K562 (cell line): ENCODE results near the gene C19orf85. TPM values are rescaled to one million over a fixed set of nuclear protein-coding genes. Genes with fewer than 3 reads are reported as not detected.

Source experiments
- ASH1L ChIP-seq: fragments of 450-650 bp; IDR thresholded peaks from 2 replicates; pipeline ENCODE4 v1.6.1; 2018; ENCODE audit warnings: borderline replicate concordance, mild to moderate bottlenecking, low read depth; ENCODE audit not compliant: partially characterized antibody
- BHLHE40 ChIP-seq: IDR thresholded peaks from 2 replicates; pipeline ENCODE4 v1.6.1; 2011; ENCODE audit warnings: low read length, improper control_type of control experiment
- CHD4 ChIP-seq: fragments of 200-600 bp; sonication (generic); IDR thresholded peaks from 3 replicates; pipeline ENCODE4 v1.6.1; 2012; ENCODE audit warnings: low read depth, mild to moderate bottlenecking, mixed read lengths, low read length, inconsistent platforms; ENCODE audit not compliant: insufficient read depth, insufficient replicate concordance, poor library complexity, severe bottlenecking
- CREB1 ChIP-seq, 2 experiments: sonication (generic) in 1 of 2; formaldehyde crosslinking in 1 of 2; IDR thresholded peaks; 2 replicates each; pipeline versions ENCODE4 v1.6.1 to v1.8.0; 2012 to 2022; ENCODE audit warnings: inconsistent platforms in 1 of 2, mild to moderate bottlenecking in 1 of 2, missing genetic modification reagents in 1 of 2, moderate library complexity in 1 of 2
- DPF2 ChIP-seq: fragments of 450-650 bp; IDR thresholded peaks from 2 replicates; pipeline ENCODE4 v1.6.1; 2016
- E2F6 ChIP-seq, 2 experiments: IDR thresholded peaks; 2 replicates each; pipeline ENCODE4 v1.6.1; 2011; ENCODE audit warnings: borderline replicate concordance in 1 of 2, control low read depth in 1 of 2, low read depth in 1 of 2, low read length in 1 of 2, mild to moderate bottlenecking in 1 of 2, mixed read lengths in 1 of 2, moderate library complexity in 1 of 2; ENCODE audit not compliant: insufficient read depth in 1 of 2, insufficient read length in 1 of 2, poor library complexity in 1 of 2, severe bottlenecking in 1 of 2; ENCODE audit errors: extremely low read depth in 1 of 2
- ELF1 ChIP-seq: fragments of 200-800 bp; sonication (Bioruptor generic); IDR thresholded peaks from 2 replicates; pipeline ENCODE4 v1.6.1; 2016; ENCODE audit warnings: missing genetic modification characterization, missing compliant biosample characterization
- ETV6 ChIP-seq, 3 experiments: fragments of 150-350 bp in 1 of 3; sonication (generic) in 1 of 3; formaldehyde crosslinking in 1 of 3; IDR thresholded peaks; 2 replicates each; pipeline versions ENCODE4 v1.6.1 to v1.8.0; 2014 to 2022; ENCODE audit warnings: borderline replicate concordance in 2 of 3, low read depth in 2 of 3, antibody characterized with exemption in 1 of 3, low read length in 1 of 3, mild to moderate bottlenecking in 1 of 3, missing genetic modification reagents in 1 of 3
- MBD2 ChIP-seq: sonication (generic); IDR thresholded peaks from 2 replicates; pipeline ENCODE4 v1.6.1; 2016; ENCODE audit warnings: low read depth, borderline replicate concordance
- MIER1 ChIP-seq: fragments of 450-650 bp; IDR thresholded peaks from 2 replicates; pipeline ENCODE4 v1.6.1; 2016; ENCODE audit warnings: antibody characterized with exemption, mild to moderate bottlenecking, low read depth
- MTA3 ChIP-seq: fragments of 450-650 bp; formaldehyde crosslinking; IDR thresholded peaks from 2 replicates; pipeline ENCODE4 v1.6.1; 2017; ENCODE audit warnings: mild to moderate bottlenecking, borderline replicate concordance
- NELFE ChIP-seq: IDR thresholded peaks from 2 replicates; pipeline ENCODE4 v1.6.1; 2011; ENCODE audit warnings: mild to moderate bottlenecking; ENCODE audit not compliant: insufficient read depth, insufficient read length
- NRF1 ChIP-seq, 2 experiments: fragments of 450-650 bp; IDR thresholded peaks in 1 of 2; conservative IDR thresholded peaks in 1 of 2; 2 replicates each; pipeline ENCODE4 v1.6.1; 2014; ENCODE audit warnings: mild to moderate bottlenecking in 2 of 2
- PRMT5 ChIP-seq: sonication (generic); formaldehyde crosslinking; IDR thresholded peaks from 2 replicates; pipeline ENCODE4 v1.5.0; 2020; ENCODE audit warnings: missing genetic modification reagents
- SRF ChIP-seq, 2 experiments: fragments of 250-450, 450-650 bp in 1 of 2; sonication (Bioruptor Pico) in 1 of 2; sonication (generic) in 1 of 2; formaldehyde crosslinking; IDR thresholded peaks; 2 replicates each; pipeline versions ENCODE4 v1.5.0 to v1.5.1; 2020 to 2022; ENCODE audit warnings: mild to moderate bottlenecking in 1 of 2, missing genetic modification reagents in 1 of 2
- TEAD1 ChIP-seq, 2 experiments: fragments of 450-650 bp in 1 of 2; sonication (generic) in 1 of 2; formaldehyde crosslinking; IDR thresholded peaks; 2 replicates each; pipeline versions ENCODE4 v1.4.0 to v1.8.0; 2020 to 2022; ENCODE audit warnings: mild to moderate bottlenecking in 2 of 2, missing genetic modification reagents in 1 of 2
- TFE3 ChIP-seq: fragments of 450-650 bp; formaldehyde crosslinking; IDR thresholded peaks from 2 replicates; pipeline ENCODE4 v1.4.0; 2020; ENCODE audit warnings: mild to moderate bottlenecking, mixed read lengths
- ZBTB49 ChIP-seq: sonication (generic); formaldehyde crosslinking; IDR thresholded peaks from 2 replicates; pipeline ENCODE4 v1.8.0; 2022; ENCODE audit warnings: missing genetic modification reagents, mild to moderate bottlenecking, borderline replicate concordance
- ZNF695 ChIP-seq: fragments of 450-650 bp; formaldehyde crosslinking; IDR thresholded peaks from 2 replicates; pipeline ENCODE4 v1.4.0; 2020; ENCODE audit warnings: mild to moderate bottlenecking, moderate library complexity
- ZZZ3 ChIP-seq: fragments of 450-650 bp; IDR thresholded peaks from 2 replicates; pipeline ENCODE4 v1.6.1; 2016; ENCODE audit warnings: antibody characterized with exemption, mild to moderate bottlenecking, moderate library complexity
- polyA plus RNA-seq, 8 experiments: library from polyadenylated mRNA; depleted of rRNA in 4 of 8; stranded (reverse) in 5 of 8; unstranded in 3 of 8; fragments of >200 nt; fragmentation: Nextera tagmentation in 2 of 8; fragmentation: Illumina TruSeq in 1 of 8; extraction: Ambion mirVana in 2 of 8; extraction: Trizol in 1 of 8; gene quantifications; 2 replicates each; pipeline versions ENCODE4 v1.2.1 to v1.2.3, GENCODE V29; 2011 to 2014; ENCODE audit warnings: inconsistent platforms in 1 of 8, missing spikeins in 1 of 8
- total RNA-seq, 7 experiments: library from RNA; depleted of rRNA in 6 of 7; stranded (reverse); fragments of >200 nt in 6 of 7; fragmentation: Illumina TruSeq in 2 of 7; extraction: Trizol in 2 of 7; gene quantifications; 2 replicates each; pipeline versions ENCODE4 v1.2.1 to v1.2.3, GENCODE V29; 2011 to 2021; ENCODE audit warnings: low replicate concordance in 1 of 7

C19orf85 gene
- total and polyA plus RNA-seq, 9 of the 15 experiments (the other 6 are each of a cell fraction or from before 2014, with no cell fraction given) = not detected

- TF ChIP-seq ASH1L = peak; percentile 73
- no peak for TF ChIP-seq ETV6 (IDR thresholded peaks at IDR 0.05; ENCODE audit: borderline replicate concordance in 1 of 2, low read depth in 2 of 2, low read length in 1 of 2)
- peak; percentile 100 for TF ChIP-seq ETV6 (CRISPR knock-in tag; IDR thresholded peaks at IDR 0.05; ENCODE audit: borderline replicate concordance)
- peak; percentile 37; the same call in 1 of the 2 replicates for TF ChIP-seq TFE3 (CRISPR knock-in tag)
- peak in 1 of 2 experiments; percentile 98; a peak in 2 of 4 replicates for TF ChIP-seq TEAD1 (CRISPR knock-in tag; IDR thresholded peaks at IDR 0.05)
- peak; percentile 97 to 100 for TF ChIP-seq E2F6 (IDR thresholded peaks at IDR 0.05; ENCODE audit: borderline replicate concordance in 1 of 2, extremely low read depth in 1 of 2, insufficient read depth in 1 of 2, insufficient read length in 1 of 2, low read depth in 1 of 2, low read length in 1 of 2, poor library complexity in 1 of 2, severe bottlenecking in 1 of 2)
- no peak for TF ChIP-seq ZZZ3
- TF ChIP-seq ZBTB49 (CRISPR knock-in tag) = peak; percentile 99
- TF ChIP-seq SRF (CRISPR knock-in tag; IDR thresholded peaks at IDR 0.05) = peak in 1 of 2 experiments; percentile 68; a peak in 1 of 4 replicates
- no peak for TF ChIP-seq CHD4
- TF ChIP-seq BHLHE40 = peak; percentile 92
- peak; percentile 54; the same call in 1 of the 2 replicates for TF ChIP-seq MTA3
- peak; percentile 98 for TF ChIP-seq NRF1 (conservative IDR thresholded peaks at IDR 0.05 in 1 of 2, IDR thresholded peaks at IDR 0.05 in 1 of 2)
- no peak for TF ChIP-seq NELFE
- TF ChIP-seq MBD2 = peak; percentile 42; the same call in 1 of the 2 replicates
- peak; percentile 29; the same call in 1 of the 2 replicates for TF ChIP-seq MIER1
- TF ChIP-seq ZNF695 (CRISPR knock-in tag) = no peak
- TF ChIP-seq ELF1 (tag) = peak; percentile 88
- peak; percentile 36; the same call in 1 of the 2 replicates for TF ChIP-seq DPF2
- TF ChIP-seq PRMT5 (CRISPR knock-in tag) = peak; percentile 95
- TF ChIP-seq CREB1 (IDR thresholded peaks at IDR 0.05) = peak; percentile 94
- TF ChIP-seq CREB1 (CRISPR knock-in tag; IDR thresholded peaks at IDR 0.05) = peak; percentile 99
Measured at GRCh38 chr19:55503502-55504251, 39.1 kb upstream of the C19orf85 start (continued).
